MCF 10A (cell line): ENCODE data around the gene ACSM2A. TPM values are rescaled to one million over a fixed set of nuclear protein-coding genes. Genes with fewer than 3 reads are reported as not detected.
"Not testable (repeated sequence)": the region's sequence is repeated elsewhere in the genome, so short reads cannot be mapped to it uniquely, and the experiment has no call there.

Experiments used
- BruUV-seq: library from RNA; stranded (reverse); fragments of 400-500 nt; replicated peaks from 2 replicates; lab custom pipeline; 2021; lab: Mats Ljungman, UMichigan
- CTCF ChIA-PET: fragments of 300-600 bp; sonication (Branson Sonifier 250); formaldehyde crosslinking; extraction: SDS; loops from one replicate; lab custom pipeline; 2021; ENCODE audit warnings: antibody characterized with exemption, inconsistent platforms; lab: Yijun Ruan, JAX
- POLR2A ChIA-PET: fragments of 300-600, 350-650 bp; sonication (Branson Sonifier 250); formaldehyde crosslinking; extraction: SDS; loops from one replicate; lab custom pipeline; 2020; ENCODE audit warnings: antibody characterized with exemption, inconsistent platforms; lab: Yijun Ruan, JAX
- DNase-seq: peaks from one replicate; pipeline ENCODE4 v3.0.0-alpha.2; 2018; ENCODE audit not compliant: unreplicated experiment
- H3K27ac Mint-ChIP-seq: one replicate; pipeline ENCODE4 v1.8.0; 2022; ENCODE audit warnings: mild to moderate bottlenecking, low read depth, mixed read lengths; ENCODE audit not compliant: unreplicated experiment
- H3K27me3 Mint-ChIP-seq: one replicate; pipeline ENCODE4 v1.8.0; 2022; ENCODE audit warnings: mixed read lengths; ENCODE audit not compliant: insufficient read depth, unreplicated experiment
- H3K36me3 Mint-ChIP-seq: one replicate; pipeline ENCODE4 v1.8.0; 2022; ENCODE audit warnings: mild to moderate bottlenecking, moderate library complexity, mixed read lengths; ENCODE audit not compliant: insufficient read depth, unreplicated experiment
- H3K4me1 Mint-ChIP-seq: one replicate; pipeline ENCODE4 v1.8.0; 2022; ENCODE audit warnings: mixed read lengths; ENCODE audit not compliant: insufficient read depth, unreplicated experiment
- H3K4me3 Mint-ChIP-seq: one replicate; pipeline ENCODE4 v1.8.0; 2022; ENCODE audit warnings: mild to moderate bottlenecking, moderate library complexity, mixed read lengths; ENCODE audit not compliant: unreplicated experiment
- H3K9me3 Mint-ChIP-seq: one replicate; pipeline ENCODE4 v1.8.0; 2022; ENCODE audit warnings: mixed read lengths; ENCODE audit not compliant: unreplicated experiment
- CTCF ChIP-seq: fragments of 200-600 bp; IDR thresholded peaks from one replicate; pipeline ENCODE4 v1.8.0; 2022; ENCODE audit warnings: antibody characterized with exemption, mild to moderate bottlenecking; ENCODE audit not compliant: unreplicated experiment
- intact Hi-C: fragments of 100-400 bp; cut with micrococcal nuclease; formaldehyde crosslinking; loops from 2 replicates; pipeline ENCODE4 v1.14.1; 2022
- total RNA-seq: library from RNA; stranded (reverse); gene quantifications from 2 replicates; pipeline ENCODE4 v1.2.3, GENCODE V29; 2022

ACSM2A gene
- total RNA-seq, 1 experiment from 2014 or later = not detected

- H3K9me3 Mint-ChIP-seq = peaks cover 8% of the 10 kb centered on the region
- ChIA-PET CTCF (interaction anchor here (0.6 to 1.0 kb wide), 2 partner anchors 40 to 310 kb away, joined by 3 to 4 read pairs; no protein-coding TSS in a partner anchor), POLR2A (no interaction called here)
- intact Hi-C loops = no loop called here
- H3K36me3 Mint-ChIP-seq = no peaks in the 10 kb centered on the region
- BruUV-seq = no TSS peak
- DNase-seq = no peak
- no peak for TF ChIP-seq CTCF
- no peak overlapping the region for H3K4me3 Mint-ChIP-seq
- H3K27me3 Mint-ChIP-seq = no peaks in the 10 kb centered on the region
- H3K27ac Mint-ChIP-seq = no peak overlapping the region
- peaks cover 12% of the 10 kb centered on the region for H3K4me1 Mint-ChIP-seq
These were observed 27.0 kb upstream of the ACSM2A start for GRCh38 chr16:20424129-20424866.

GRCh38 chr16:20427401-20427797 is 23.9 kb upstream of the ACSM2A start:
- intact Hi-C loops, CTCF ChIA-PET: not testable (repeated sequence)

GRCh38 chr16:20429499-20429898 is 21.8 kb upstream of the ACSM2A start:
- DNase-seq, H3K4me3 Mint-ChIP-seq, BruUV-seq, H3K9me3 Mint-ChIP-seq, H3K27ac Mint-ChIP-seq, intact Hi-C loops, H3K36me3 Mint-ChIP-seq, POLR2A ChIA-PET: not testable (repeated sequence)
- CTCF ChIA-PET = interaction anchor here (0.6 kb wide), 2 partner anchors 11 to 174 kb away, joined by 3 read pairs; no protein-coding TSS in a partner anchor
- H3K27me3 Mint-ChIP-seq = peaks cover 11% of the 10 kb centered on the region
- H3K4me1 Mint-ChIP-seq = peaks cover 11% of the 10 kb centered on the region

More at GRCh38 chr16:20427401-20427797, 23.9 kb upstream of the ACSM2A start:
- H3K4me3 Mint-ChIP-seq, DNase-seq, H3K9me3 Mint-ChIP-seq, BruUV-seq, H3K27ac Mint-ChIP-seq, H3K36me3 Mint-ChIP-seq, POLR2A ChIA-PET: not testable (repeated sequence)
- H3K27me3 Mint-ChIP-seq = peaks cover 11% of the 10 kb centered on the region
- peaks cover 17% of the 10 kb centered on the region for H3K4me1 Mint-ChIP-seq

GRCh38 chr16:20430480-20430879 is 20.8 kb upstream of the ACSM2A start:
- POLR2A ChIA-PET, H3K36me3 Mint-ChIP-seq, DNase-seq, H3K9me3 Mint-ChIP-seq, BruUV-seq, H3K27ac Mint-ChIP-seq, intact Hi-C loops, H3K4me3 Mint-ChIP-seq, CTCF ChIA-PET: not testable (repeated sequence)
- peaks cover 11% of the 10 kb centered on the region for H3K27me3 Mint-ChIP-seq
- peaks cover 11% of the 10 kb centered on the region for H3K4me1 Mint-ChIP-seq

GRCh38 chr16:20430948-20431347 is 20.4 kb upstream of the ACSM2A start:
- Mint-ChIP-seq H3K27ac (no peak overlapping the region), H3K27me3 (peaks cover 11% of the 10 kb centered on the region), H3K4me3 (no peak overlapping the region), H3K4me1 (peaks cover 15% of the 10 kb centered on the region), H3K9me3 (peaks cover 5% of the 10 kb centered on the region), H3K36me3 (no peaks in the 10 kb centered on the region)
- BruUV-seq = no TSS peak
- POLR2A ChIA-PET = no interaction called here
- no peak for TF ChIP-seq CTCF
- intact Hi-C loops = no loop called here
- DNase-seq = no peak
- CTCF ChIA-PET = interaction anchor here (0.8 to 1.8 kb wide), 2 partner anchors 24 to 45 kb away, joined by 3 to 4 read pairs; no protein-coding TSS in a partner anchor

- CTCF ChIA-PET, intact Hi-C loops, BruUV-seq, H3K27me3 Mint-ChIP-seq, DNase-seq, H3K4me3 Mint-ChIP-seq, H3K36me3 Mint-ChIP-seq, H3K9me3 Mint-ChIP-seq, POLR2A ChIA-PET, H3K27ac Mint-ChIP-seq: not testable (repeated sequence)
- H3K4me1 Mint-ChIP-seq = peaks cover 14% of the 10 kb centered on the region
These were observed 12.4 kb upstream of the ACSM2A start for GRCh38 chr16:20438950-20439349.

GRCh38 chr16:20439820-20440231 is 11.5 kb upstream of the ACSM2A start:
- H3K4me3 Mint-ChIP-seq, H3K9me3 Mint-ChIP-seq, DNase-seq, intact Hi-C loops, BruUV-seq, H3K27me3 Mint-ChIP-seq, CTCF ChIA-PET, H3K36me3 Mint-ChIP-seq: not testable (repeated sequence)
- POLR2A ChIA-PET = interaction anchor here (0.8 kb wide), 1 partner anchor 367 kb away, joined by 3 read pairs; the partner anchor contains the start of genes ERI2 and REXO5
- Mint-ChIP-seq H3K4me1 (peaks cover 14% of the 10 kb centered on the region), H3K27ac (peak overlapping the region; percentile 75)
